ENCODE results near the gene NRIP2.

DNA sequence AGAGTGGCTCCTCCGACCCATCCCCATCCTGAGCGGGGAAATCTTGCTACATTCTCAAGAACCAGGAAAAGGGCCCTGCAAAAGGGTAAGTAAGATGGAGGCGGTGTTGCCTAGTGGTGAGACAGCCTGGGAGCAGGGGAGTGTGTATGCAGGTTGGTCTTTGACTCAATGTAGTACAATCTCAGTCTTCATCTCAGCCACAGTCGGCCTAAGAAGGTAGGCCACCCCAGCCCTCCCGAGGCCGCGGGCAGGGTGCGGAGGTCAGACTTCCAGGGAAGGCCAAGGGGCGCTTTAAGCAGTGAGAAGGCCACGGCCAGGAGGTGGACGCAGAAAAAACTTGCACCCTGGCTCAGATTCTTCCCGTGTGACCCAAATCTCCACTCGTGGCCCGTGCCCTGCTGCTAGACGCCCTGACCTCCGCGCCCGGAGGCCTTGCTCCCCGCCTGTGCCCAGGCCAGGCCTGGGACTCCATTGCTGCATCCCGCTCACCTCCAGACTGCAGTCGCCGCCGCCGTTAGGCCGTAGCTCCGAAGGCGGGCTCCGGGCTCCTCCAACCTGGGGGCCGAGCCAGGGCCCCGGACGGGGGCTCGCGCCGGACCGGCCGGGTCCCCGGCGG lies 41.7 kb upstream of the NRIP2 start:
- TF ChIP-seq, protein P1, sequence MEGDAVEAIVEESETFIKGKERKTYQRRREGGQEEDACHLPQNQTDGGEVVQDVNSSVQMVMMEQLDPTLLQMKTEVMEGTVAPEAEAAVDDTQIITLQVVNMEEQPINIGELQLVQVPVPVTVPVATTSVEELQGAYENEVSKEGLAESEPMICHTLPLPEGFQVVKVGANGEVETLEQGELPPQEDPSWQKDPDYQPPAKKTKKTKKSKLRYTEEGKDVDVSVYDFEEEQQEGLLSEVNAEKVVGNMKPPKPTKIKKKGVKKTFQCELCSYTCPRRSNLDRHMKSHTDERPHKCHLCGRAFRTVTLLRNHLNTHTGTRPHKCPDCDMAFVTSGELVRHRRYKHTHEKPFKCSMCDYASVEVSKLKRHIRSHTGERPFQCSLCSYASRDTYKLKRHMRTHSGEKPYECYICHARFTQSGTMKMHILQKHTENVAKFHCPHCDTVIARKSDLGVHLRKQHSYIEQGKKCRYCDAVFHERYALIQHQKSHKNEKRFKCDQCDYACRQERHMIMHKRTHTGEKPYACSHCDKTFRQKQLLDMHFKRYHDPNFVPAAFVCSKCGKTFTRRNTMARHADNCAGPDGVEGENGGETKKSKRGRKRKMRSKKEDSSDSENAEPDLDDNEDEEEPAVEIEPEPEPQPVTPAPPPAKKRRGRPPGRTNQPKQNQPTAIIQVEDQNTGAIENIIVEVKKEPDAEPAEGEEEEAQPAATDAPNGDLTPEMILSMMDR (conservative IDR thresholded peaks at IDR 0.05 in 1 of 2, IDR thresholded peaks at IDR 0.05 in 1 of 2; ENCODE audit: extremely low read depth in 1 of 2, insufficient read depth in 1 of 2, low read depth in 1 of 2, low read length in 2 of 2): no peak
- no peak for TF ChIP-seq EZH2 (IDR thresholded peaks at IDR 0.05; ENCODE audit: borderline replicate concordance, low read length)

Data from mammary epithelial cell (primary cell).